Inflammatory macrophage treated with lipopolysaccharide for 1 hour (primary cell): ENCODE results near the gene KCP.
A peak's percentile ranks its signal among the peaks of the same experiment; 100 is the strongest.
"Not testable (repeated sequence)": the region's sequence is repeated elsewhere in the genome, so short reads cannot be mapped to it uniquely, and the experiment has no call there.

Experiments used
- DNase-seq, 2 donors: peaks; one replicate each; pipeline ENCODE4 v3.0.0-alpha.2; 2020 to 2022

The KCP gene

GRCh38 chr7:128920913-128921582 lies 10.5 kb upstream of the KCP start:
- DNase-seq: no peak

- no peak for DNase-seq
These were observed 9.6 kb upstream of the KCP start for GRCh38 chr7:128919881-128920799.

- DNase-seq: no peak
These were observed 8.7 kb upstream of the KCP start for GRCh38 chr7:128919241-128919640.

- no peak for DNase-seq
These were observed 7.6 kb upstream of the KCP start for GRCh38 chr7:128918016-128918665.

- no peak for DNase-seq
These were observed 6.6 kb upstream of the KCP start for GRCh38 chr7:128917122-128917521.

GRCh38 chr7:128916643-128916915 lies 6.1 kb upstream of the KCP start:
- no peak for DNase-seq

GRCh38 chr7:128915841-128916642 lies 5.5 kb upstream of the KCP start:
- no peak for DNase-seq

GRCh38 chr7:128915271-128915819 lies 4.8 kb upstream of the KCP start:
- DNase-seq: no peak

- no peak for DNase-seq
These were observed 4.2 kb upstream of the KCP start for GRCh38 chr7:128914566-128915151.

- DNase-seq: no peak
These were observed 3.5 kb upstream of the KCP start for GRCh38 chr7:128913870-128914565.

- not testable (repeated sequence) for DNase-seq
These were observed 2.4 kb upstream of the KCP start for GRCh38 chr7:128912709-128913495.

- DNase-seq: no peak
These were observed 1.8 kb upstream of the KCP start for GRCh38 chr7:128912281-128912680.

- DNase-seq: peak in 1 of 2 donors; percentile 19
These were observed 1.0 kb upstream of the KCP start for GRCh38 chr7:128911423-128912031.

- DNase-seq: no peak
These were observed 612 bp downstream of the KCP start for GRCh38 chr7:128909625-128910568.

GRCh38 chr7:128908750-128909624 lies 1.5 kb downstream of the KCP start:
- no peak for DNase-seq

- DNase-seq: no peak
These were observed 3.5 kb downstream of the KCP start for GRCh38 chr7:128906766-128907559.
